ENCODE results near the gene PAK1. TPM values are rescaled to one million over a fixed set of nuclear protein-coding genes. Genes with fewer than 3 reads are reported as not detected.

PAK1 gene
- total RNA-seq, 4 donors from 2014 or later: 27.8 to 44.3 (median 36.2) TPM

DNA sequence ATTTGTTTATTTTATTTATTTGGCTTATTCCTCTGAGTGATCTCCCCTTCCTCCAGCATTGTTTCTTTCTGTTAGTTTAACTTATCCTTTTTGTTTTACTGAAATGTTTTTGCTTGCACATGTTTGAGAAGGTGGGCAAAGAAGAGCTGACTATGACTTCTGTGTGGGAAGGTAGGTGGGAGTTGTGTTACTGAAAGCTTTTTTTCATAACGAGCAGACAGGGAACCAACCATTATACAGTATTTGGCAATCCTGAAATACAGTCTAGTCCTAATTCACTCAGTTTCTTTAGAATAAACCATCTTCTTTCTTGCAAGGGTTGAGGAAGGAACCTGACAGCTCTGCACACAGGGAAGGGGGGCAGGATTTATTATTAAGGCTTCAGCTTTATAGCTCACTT is 37.0 kb upstream of the PAK1 start:
- no peak overlapping the region for H3K4me3 ChIP-seq
- H3K27ac ChIP-seq (replicated peaks in 1 of 4): no peak overlapping the region
- intact Hi-C loops (cut with DNase I): no loop called here
- no peaks in the 10 kb centered on the region for H3K4me1 ChIP-seq
- H3K27me3 ChIP-seq: no peaks in the 10 kb centered on the region
- WGBS: 67% methylated on average over 1 of the region's 1 CpG
- TF ChIP-seq EP300 (IDR thresholded peaks at IDR 0.05) (no peak), POLR2A (IDR thresholded peaks at IDR 0.05; ENCODE audit: low read depth) (no peak), CTCF (IDR thresholded peaks at IDR 0.05) (no peak), POLR2AphosphoS5 (IDR thresholded peaks at IDR 0.05) (no peak)
- H3K9me3 ChIP-seq: no peaks in the 10 kb centered on the region
- no peaks in the 10 kb centered on the region for H3K36me3 ChIP-seq
- DNase-seq (ENCODE audit: extremely low spot score): no peak

- TF ChIP-seq POLR2A (IDR thresholded peaks at IDR 0.05; ENCODE audit: low read depth): no peak
- TF ChIP-seq POLR2AphosphoS5 (IDR thresholded peaks at IDR 0.05): no peak
- no peak for TF ChIP-seq EP300 (IDR thresholded peaks at IDR 0.05)
- no peak for TF ChIP-seq CTCF (IDR thresholded peaks at IDR 0.05)
- 100% methylated on average over 3 of the region's 3 CpGs for WGBS
- no peak for DNase-seq (ENCODE audit: extremely low spot score)
Measured at GRCh38 chr11:77510095-77510494, 36.2 kb upstream of the PAK1 start.

GRCh38 chr11:77508019-77508418 is 34.1 kb upstream of the PAK1 start:
- no peaks in the 10 kb centered on the region for H3K36me3 ChIP-seq
- no peaks in the 10 kb centered on the region for H3K27me3 ChIP-seq
- H3K4me1 ChIP-seq: no peaks in the 10 kb centered on the region
- H3K27ac ChIP-seq (replicated peaks in 1 of 4): no peak overlapping the region
- TF ChIP-seq POLR2A (IDR thresholded peaks at IDR 0.05; ENCODE audit: low read depth) (no peak), POLR2AphosphoS5 (IDR thresholded peaks at IDR 0.05) (no peak), CTCF (IDR thresholded peaks at IDR 0.05) (no peak), EP300 (IDR thresholded peaks at IDR 0.05) (no peak)
- no peaks in the 10 kb centered on the region for H3K9me3 ChIP-seq
- intact Hi-C loops (cut with DNase I): no loop called here
- H3K4me3 ChIP-seq: no peak overlapping the region
- WGBS: 89% methylated on average over 2 of the region's 2 CpGs
- DNase-seq (ENCODE audit: extremely low spot score): no peak

More at GRCh38 chr11:77510095-77510494, 36.2 kb upstream of the PAK1 start:
- H3K27ac ChIP-seq (replicated peaks in 1 of 4): no peak overlapping the region
- no peaks in the 10 kb centered on the region for H3K4me1 ChIP-seq
- H3K36me3 ChIP-seq: no peaks in the 10 kb centered on the region
- no peaks in the 10 kb centered on the region for H3K9me3 ChIP-seq
- H3K4me3 ChIP-seq: no peak overlapping the region
- no peaks in the 10 kb centered on the region for H3K27me3 ChIP-seq
- intact Hi-C loops (cut with DNase I): no loop called here

GRCh38 chr11:77506857-77507256 is 33.0 kb upstream of the PAK1 start:
- 80% methylated on average over 2 of the region's 2 CpGs for WGBS

More at GRCh38 chr11:77506857-77507256, 33.0 kb upstream of the PAK1 start:
- H3K4me1 ChIP-seq: no peaks in the 10 kb centered on the region
- TF ChIP-seq CTCF (IDR thresholded peaks at IDR 0.05) (no peak), EP300 (IDR thresholded peaks at IDR 0.05) (no peak), POLR2A (IDR thresholded peaks at IDR 0.05; ENCODE audit: low read depth) (no peak), POLR2AphosphoS5 (IDR thresholded peaks at IDR 0.05) (no peak)
- no peak overlapping the region for H3K4me3 ChIP-seq
- H3K27ac ChIP-seq (replicated peaks in 1 of 4): no peak overlapping the region
- intact Hi-C loops (cut with DNase I): no loop called here
- H3K27me3 ChIP-seq: no peaks in the 10 kb centered on the region
- H3K9me3 ChIP-seq: no peaks in the 10 kb centered on the region
- no peaks in the 10 kb centered on the region for H3K36me3 ChIP-seq
- DNase-seq (ENCODE audit: extremely low spot score): no peak

Measured in esophagus muscularis mucosa (tissue), 4 donors.